Osteoblast (primary cell): ENCODE results near the gene ADGRL3. TPM values are rescaled to one million over a fixed set of nuclear protein-coding genes. Genes with fewer than 3 reads are reported as not detected.

ENCODE experiments used
- DNase-seq: peaks from one replicate; pipeline ENCODE4 v3.0.0; 2011; ENCODE audit warnings: low spot score, mixed read lengths; ENCODE audit not compliant: insufficient read length; ENCODE audit errors: missing footprints
- H2AFZ ChIP-seq: 2 replicates; pipeline ENCODE4 v1.6.0; 2011; ENCODE audit warnings: mild to moderate bottlenecking, low read length
- H3K27ac ChIP-seq: 2 replicates; pipeline ENCODE4 v1.5.1; 2011; ENCODE audit warnings: mild to moderate bottlenecking, low read depth, low read length, moderate library complexity
- H3K27me3 ChIP-seq: 2 replicates; pipeline ENCODE4 v1.6.0; 2012; ENCODE audit warnings: mild to moderate bottlenecking, control low read depth, inconsistent platforms, low read length, moderate library complexity; ENCODE audit not compliant: insufficient read depth
- H3K36me3 ChIP-seq: 2 replicates; pipeline ENCODE4 v1.5.1; 2011; ENCODE audit warnings: mild to moderate bottlenecking, low read length, control low read depth, moderate library complexity; ENCODE audit not compliant: insufficient read depth
- H3K4me1 ChIP-seq: 2 replicates; pipeline ENCODE4 v1.5.1; 2011; ENCODE audit warnings: mild to moderate bottlenecking, low read length, control low read depth, moderate library complexity; ENCODE audit not compliant: insufficient read depth
- H3K4me2 ChIP-seq: 2 replicates; pipeline ENCODE4 v1.6.0; 2011; ENCODE audit warnings: mild to moderate bottlenecking, low read length; ENCODE audit not compliant: insufficient read depth
- H3K4me3 ChIP-seq: fragments of 200-600 bp; sonication (generic); 3 replicates; pipeline ENCODE4 v1.5.1; 2012; ENCODE audit warnings: mild to moderate bottlenecking, low read length, inconsistent platforms; ENCODE audit not compliant: insufficient read depth
- H3K79me2 ChIP-seq: 2 replicates; pipeline ENCODE4 v1.6.0; 2012; ENCODE audit warnings: mild to moderate bottlenecking, low read length, control low read depth, inconsistent platforms; ENCODE audit not compliant: insufficient read depth
- H3K9me3 ChIP-seq: 2 replicates; pipeline ENCODE4 v1.5.1; 2011; ENCODE audit warnings: low read depth, low read length, control low read depth
- H4K20me1 ChIP-seq: 2 replicates; pipeline ENCODE4 v1.6.0; 2012; ENCODE audit warnings: mild to moderate bottlenecking, low read length, control low read depth; ENCODE audit not compliant: insufficient read depth
- CTCF ChIP-seq: IDR thresholded peaks from 2 replicates; pipeline ENCODE4 v1.5.1; 2011; ENCODE audit warnings: mild to moderate bottlenecking, low read depth, low read length, moderate library complexity; ENCODE audit errors: extremely low read depth
- total RNA-seq: library from RNA; depleted of rRNA; stranded (reverse); fragments of >200 nt; gene quantifications from 2 replicates; pipeline ENCODE4 v1.2.3, GENCODE V29; 2012

Gene ADGRL3
- total RNA-seq, 1 donor = not detected

DNA sequence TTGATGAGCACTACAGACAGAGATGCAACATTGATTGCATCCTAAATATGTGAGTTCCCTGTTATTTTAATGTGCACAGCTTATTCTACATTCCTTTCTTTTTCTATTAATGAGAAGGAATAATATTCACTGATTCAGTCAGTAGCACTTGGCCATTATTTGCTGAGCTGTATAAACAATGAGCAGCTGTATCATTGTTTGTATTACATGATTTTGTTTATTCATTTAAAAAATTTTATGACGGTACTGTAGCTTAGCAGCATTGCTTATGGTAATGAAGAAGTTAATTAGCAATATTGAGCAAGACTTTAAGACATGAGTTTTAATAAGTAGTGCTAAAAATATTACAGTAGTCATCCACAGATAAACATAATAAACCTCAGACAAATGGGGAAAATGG, 582.0 kb downstream of the ADGRL3 start:
- Histone ChIP-seq H3K36me3 (no peaks in the 10 kb centered on the region), H3K79me2 (no peaks in the 10 kb centered on the region), H4K20me1 (no peaks in the 10 kb centered on the region), H3K4me2 (no peak overlapping the region), H3K27ac (no peak overlapping the region), H3K4me1 (no peaks in the 10 kb centered on the region), H3K9me3 (no peaks in the 10 kb centered on the region), H3K27me3 (no peaks in the 10 kb centered on the region), H3K4me3 (no peak overlapping the region), H2AFZ (no peak overlapping the region)
- DNase-seq = no peak
- TF ChIP-seq CTCF = no peak

DNA sequence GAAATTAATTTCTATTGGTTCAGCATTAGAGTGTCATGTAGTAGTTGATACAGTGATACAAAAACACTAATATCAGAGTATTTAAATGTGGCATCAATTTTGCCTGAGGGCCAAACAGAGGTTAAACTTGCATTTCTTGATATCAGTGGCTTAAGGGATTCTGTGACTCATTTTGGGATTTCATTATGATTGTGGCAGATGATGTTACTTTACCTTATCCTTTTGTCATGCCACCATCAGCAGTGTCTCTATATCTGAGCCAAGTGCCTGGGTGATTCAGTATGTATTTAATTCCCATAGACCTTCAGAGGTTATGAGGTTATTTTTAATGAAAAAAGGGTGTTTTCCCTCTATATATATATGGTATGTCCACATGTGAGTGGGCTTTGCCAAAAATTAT, 582.9 kb downstream of the ADGRL3 start:
- H3K4me3 ChIP-seq = no peak overlapping the region
- H4K20me1 ChIP-seq = no peaks in the 10 kb centered on the region
- H3K36me3 ChIP-seq = no peaks in the 10 kb centered on the region
- no peaks in the 10 kb centered on the region for H3K9me3 ChIP-seq
- no peak for TF ChIP-seq CTCF
- H3K27me3 ChIP-seq = no peaks in the 10 kb centered on the region
- no peak overlapping the region for H2AFZ ChIP-seq
- H3K79me2 ChIP-seq = no peaks in the 10 kb centered on the region
- no peak overlapping the region for H3K27ac ChIP-seq
- no peak overlapping the region for H3K4me2 ChIP-seq
- H3K4me1 ChIP-seq = no peaks in the 10 kb centered on the region
- no peak for DNase-seq

- DNase-seq = no peak
- Histone ChIP-seq H3K4me2 (no peak overlapping the region), H2AFZ (no peak overlapping the region), H3K27ac (no peak overlapping the region), H3K4me3 (no peak overlapping the region), H3K79me2 (no peaks in the 10 kb centered on the region), H3K27me3 (no peaks in the 10 kb centered on the region), H3K36me3 (no peaks in the 10 kb centered on the region), H3K9me3 (no peaks in the 10 kb centered on the region), H3K4me1 (no peaks in the 10 kb centered on the region), H4K20me1 (no peaks in the 10 kb centered on the region)
- no peak for TF ChIP-seq CTCF
These were observed 585.6 kb downstream of the ADGRL3 start for GRCh38 chr4:61785761-61786160.

DNA sequence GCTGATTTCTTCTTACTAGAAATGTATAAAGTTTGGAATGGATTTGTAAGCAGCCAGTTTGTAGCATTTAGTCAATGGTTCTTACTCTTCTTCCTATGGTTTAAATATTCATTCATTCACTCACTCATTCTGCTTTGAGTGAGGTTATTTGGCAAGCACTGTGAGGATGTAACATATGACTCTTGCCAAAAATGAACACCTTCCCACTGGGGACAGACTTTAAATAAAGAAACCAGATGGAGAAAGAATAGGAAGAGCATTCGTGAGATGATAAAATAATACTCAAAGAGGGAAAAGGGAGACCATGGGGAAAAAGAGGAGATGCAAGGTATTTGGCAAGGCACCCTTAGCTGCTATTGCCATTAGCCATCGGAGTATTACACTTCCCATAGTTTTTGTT, 586.1 kb downstream of the ADGRL3 start:
- Histone ChIP-seq H3K4me1 (no peaks in the 10 kb centered on the region), H3K4me2 (no peak overlapping the region), H3K36me3 (no peaks in the 10 kb centered on the region), H3K27ac (no peak overlapping the region), H3K4me3 (no peak overlapping the region), H3K79me2 (no peaks in the 10 kb centered on the region), H4K20me1 (no peaks in the 10 kb centered on the region), H3K9me3 (no peaks in the 10 kb centered on the region), H3K27me3 (no peaks in the 10 kb centered on the region), H2AFZ (no peak overlapping the region)
- no peak for TF ChIP-seq CTCF
- DNase-seq = no peak
